HG02571 (cell line): ENCODE results near the gene COQ8B.

Source experiments
- ATAC-seq: cut with Tn5 transposase; IDR thresholded peaks from one replicate; pipeline ENCODE4 v1.9.1; 2021; ENCODE audit warnings: mild to moderate bottlenecking, moderate library complexity; ENCODE audit not compliant: unreplicated experiment

The COQ8B gene

GRCh38 chr19:40718774-40719391 lies 2.2 kb upstream of the COQ8B start:
- no peak for ATAC-seq

- ATAC-seq = no peak
Observed at GRCh38 chr19:40717880-40718773, 1.4 kb upstream of the COQ8B start.

- no peak for ATAC-seq
Observed at GRCh38 chr19:40717325-40717879, 716 bp upstream of the COQ8B start.

GRCh38 chr19:40716031-40716481 lies 630 bp downstream of the COQ8B start:
- no peak for ATAC-seq

- ATAC-seq = peak; percentile 54
Observed at GRCh38 chr19:40714441-40715299, 2.0 kb downstream of the COQ8B start.

- no peak for ATAC-seq
Observed at GRCh38 chr19:40713939-40714338, 2.7 kb downstream of the COQ8B start.

- ATAC-seq = no peak
Observed at GRCh38 chr19:40709817-40710216, 6.9 kb downstream of the COQ8B start.

- ATAC-seq = no peak
Observed at GRCh38 chr19:40707615-40708014, 9.1 kb downstream of the COQ8B start.

- ATAC-seq = no peak
Observed at GRCh38 chr19:40705950-40706619, 10.6 kb downstream of the COQ8B start.

GRCh38 chr19:40705362-40705651 lies 11.4 kb downstream of the COQ8B start:
- no peak for ATAC-seq

GRCh38 chr19:40704491-40705361 lies 12.0 kb downstream of the COQ8B start:
- no peak for ATAC-seq

GRCh38 chr19:40703029-40703755 lies 13.5 kb downstream of the COQ8B start:
- ATAC-seq = no peak

- no peak for ATAC-seq
Observed at GRCh38 chr19:40702337-40703012, 14.2 kb downstream of the COQ8B start.

- no peak for ATAC-seq
Observed at GRCh38 chr19:40701758-40702157, 14.9 kb downstream of the COQ8B start.

GRCh38 chr19:40700083-40700482 lies 16.6 kb downstream of the COQ8B start:
- no peak for ATAC-seq

- ATAC-seq = no peak
Observed at GRCh38 chr19:40697007-40697406, 19.7 kb downstream of the COQ8B start.

GRCh38 chr19:40695881-40696280 lies 20.8 kb downstream of the COQ8B start:
- ATAC-seq = no peak

- no peak for ATAC-seq
Observed at GRCh38 chr19:40693896-40694295, 22.8 kb downstream of the COQ8B start.
